H1 (cell line): ENCODE measurements around the gene ADH1B. TPM values are rescaled to one million over a fixed set of nuclear protein-coding genes. Genes with fewer than 3 reads are reported as not detected.

Experiments
- CEBPB ChIP-seq: IDR thresholded peaks from 2 replicates; pipeline ENCODE4 v1.6.1; 2012; ENCODE audit warnings: low read depth, low read length
- FOSL1 ChIP-seq: IDR thresholded peaks from 2 replicates; pipeline ENCODE4 v1.6.1; 2011; ENCODE audit warnings: mild to moderate bottlenecking, low read depth, low read length, moderate library complexity; ENCODE audit not compliant: insufficient read depth
- HDAC6 ChIP-seq: IDR thresholded peaks from one replicate; pipeline ENCODE4 v1.7.1; 2012; ENCODE audit warnings: low read depth, mild to moderate bottlenecking, inconsistent platforms, low read length, moderate library complexity
- KDM4A ChIP-seq: IDR thresholded peaks from one replicate; pipeline ENCODE4 v1.7.1; 2012; ENCODE audit warnings: low read depth, mild to moderate bottlenecking, moderate library complexity, low read length, inconsistent platforms; ENCODE audit not compliant: severe bottlenecking
- SIX5 ChIP-seq: IDR thresholded peaks from 2 replicates; pipeline ENCODE4 v1.6.1; 2011; ENCODE audit warnings: mild to moderate bottlenecking, low read depth, low read length
- TCF12 ChIP-seq: IDR thresholded peaks from 2 replicates; pipeline ENCODE4 v1.6.1; 2011; ENCODE audit warnings: low read depth, mild to moderate bottlenecking, low read length
- polyA plus RNA-seq, 7 experiments: library from polyadenylated mRNA; depleted of rRNA in 3 of 7; stranded (reverse) in 5 of 7; unstranded in 2 of 7; fragments of >200 nt in 5 of 7; fragments of 200-250 nt in 2 of 7; gene quantifications; 1 replicate in 5 of 7; 2 replicates in 1 of 7; 4 replicates in 1 of 7; pipeline versions ENCODE4 v1.2.1 to v1.2.3, GENCODE V29; 2011 to 2013; ENCODE audit warnings: missing spikeins in 2 of 7, mixed read lengths in 2 of 7
- total RNA-seq: library from RNA; stranded (reverse); fragmentation: NEBNext Ultra II Directional; extraction: Animal tissue kit (Norgen Biotek cat#: 25700); gene quantifications from 2 replicates; pipeline ENCODE4 v1.2.1, GENCODE V29; 2021

The ADH1B gene
- total and polyA plus RNA-seq, 2 of the 8 experiments (the other 6 are each of a cell fraction or from before 2014, with no cell fraction given), result not detected

GRCh38 chr4:99285387-99285786 is 35.8 kb downstream of the ADH1B start (continued):
- TF ChIP-seq HDAC6 (no peak), FOSL1 (no peak), SIX5 (no peak), KDM4A (no peak), TCF12 (no peak), CEBPB (no peak)
